Measurements from ENCODE around the gene G6PC2.

G6PC2 gene

GRCh38 chr2:168910330-168910729, 9.2 kb downstream of the G6PC2 start:
- Histone ChIP-seq H3K27ac (no peak overlapping the region), H3K4me3 (no peak overlapping the region)
- TF ChIP-seq CTCF (IDR thresholded peaks at IDR 0.05): no peak
- DNase-seq (ENCODE audit: low spot score): no peak

- Histone ChIP-seq H3K4me3 (no peak overlapping the region), H3K27ac (no peak overlapping the region)
- DNase-seq (ENCODE audit: low spot score): no peak
- no peak for TF ChIP-seq CTCF (IDR thresholded peaks at IDR 0.05)
Measured at GRCh38 chr2:168912466-168912865, 11.4 kb downstream of the G6PC2 start.

- TF ChIP-seq CTCF (IDR thresholded peaks at IDR 0.05): no peak
- no peak overlapping the region for H3K27ac ChIP-seq
- no peak for DNase-seq (ENCODE audit: low spot score)
- peak overlapping the region; percentile 42 for H3K4me3 ChIP-seq
Measured at GRCh38 chr2:168912901-168913369, 11.8 kb downstream of the G6PC2 start.

- Histone ChIP-seq H3K27ac (no peak overlapping the region), H3K4me3 (no peak overlapping the region)
- no peak for TF ChIP-seq CTCF (IDR thresholded peaks at IDR 0.05)
- DNase-seq (ENCODE audit: low spot score): no peak
Measured at GRCh38 chr2:168913495-168913894, 12.4 kb downstream of the G6PC2 start.

- no peak for DNase-seq (ENCODE audit: low spot score)
- no peak for TF ChIP-seq CTCF (IDR thresholded peaks at IDR 0.05)
- Histone ChIP-seq H3K27ac (no peak overlapping the region), H3K4me3 (no peak overlapping the region)
Measured at GRCh38 chr2:168915441-168916330, 14.6 kb downstream of the G6PC2 start.

- Histone ChIP-seq H3K4me3 (no peak overlapping the region), H3K27ac (no peak overlapping the region)
- TF ChIP-seq CTCF (IDR thresholded peaks at IDR 0.05): no peak
- no peak for DNase-seq (ENCODE audit: low spot score)
Measured at GRCh38 chr2:168916331-168916675, 15.2 kb downstream of the G6PC2 start.

Measured in coronary artery (tissue), 2 donors.